Measurements from ENCODE around the gene CNTNAP2. TPM values are rescaled to one million over a fixed set of nuclear protein-coding genes. Genes with fewer than 3 reads are reported as not detected.

Gene CNTNAP2
- total RNA-seq, 4 donors from 2014 or later = 0.25 to 0.89 (median 0.30) TPM; not detected in 1

DNA sequence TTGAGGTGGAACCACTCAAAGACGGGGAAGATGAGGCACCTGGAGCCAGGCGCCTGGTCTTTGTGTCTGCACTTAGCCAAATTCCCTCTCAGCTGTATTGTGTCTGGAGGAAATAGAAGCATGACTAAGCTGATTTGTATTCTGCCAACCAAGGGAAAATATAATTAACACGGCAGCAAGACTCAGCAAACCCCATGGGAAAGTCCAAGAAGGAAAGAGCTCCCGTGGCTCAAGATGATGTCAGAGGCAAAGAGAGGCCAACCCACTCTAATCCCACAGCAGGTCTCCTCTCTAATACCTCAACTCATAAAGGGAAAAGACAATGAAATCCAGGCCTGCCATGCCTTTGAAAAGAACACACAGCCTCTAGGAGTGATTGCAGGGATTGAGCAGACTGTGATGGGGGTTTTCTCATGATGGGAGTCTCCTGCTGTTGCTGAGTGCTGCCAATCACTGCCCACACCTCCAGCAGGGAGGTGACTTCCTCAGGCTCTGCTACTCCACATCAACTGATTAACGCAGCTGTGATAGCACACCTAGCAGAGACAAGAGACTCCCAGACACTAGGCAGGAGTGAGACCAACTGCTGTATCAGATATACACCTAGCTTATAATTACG, 2218.5 kb downstream of the CNTNAP2 start:
- H3K4me1 ChIP-seq = peaks cover 13% of the 10 kb centered on the region
- H3K36me3 ChIP-seq = no peaks in the 10 kb centered on the region
- H3K27me3 ChIP-seq = peaks cover 42% of the 10 kb centered on the region
- H3K9me3 ChIP-seq = no peaks in the 10 kb centered on the region
- no peak for DNase-seq (ENCODE audit: low spot score in 2 of 2)
- no peak overlapping the region for H3K27ac ChIP-seq
- no peak for TF ChIP-seq POLR2A (IDR thresholded peaks at IDR 0.05)
- TF ChIP-seq, protein P1, sequence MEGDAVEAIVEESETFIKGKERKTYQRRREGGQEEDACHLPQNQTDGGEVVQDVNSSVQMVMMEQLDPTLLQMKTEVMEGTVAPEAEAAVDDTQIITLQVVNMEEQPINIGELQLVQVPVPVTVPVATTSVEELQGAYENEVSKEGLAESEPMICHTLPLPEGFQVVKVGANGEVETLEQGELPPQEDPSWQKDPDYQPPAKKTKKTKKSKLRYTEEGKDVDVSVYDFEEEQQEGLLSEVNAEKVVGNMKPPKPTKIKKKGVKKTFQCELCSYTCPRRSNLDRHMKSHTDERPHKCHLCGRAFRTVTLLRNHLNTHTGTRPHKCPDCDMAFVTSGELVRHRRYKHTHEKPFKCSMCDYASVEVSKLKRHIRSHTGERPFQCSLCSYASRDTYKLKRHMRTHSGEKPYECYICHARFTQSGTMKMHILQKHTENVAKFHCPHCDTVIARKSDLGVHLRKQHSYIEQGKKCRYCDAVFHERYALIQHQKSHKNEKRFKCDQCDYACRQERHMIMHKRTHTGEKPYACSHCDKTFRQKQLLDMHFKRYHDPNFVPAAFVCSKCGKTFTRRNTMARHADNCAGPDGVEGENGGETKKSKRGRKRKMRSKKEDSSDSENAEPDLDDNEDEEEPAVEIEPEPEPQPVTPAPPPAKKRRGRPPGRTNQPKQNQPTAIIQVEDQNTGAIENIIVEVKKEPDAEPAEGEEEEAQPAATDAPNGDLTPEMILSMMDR (IDR thresholded peaks at IDR 0.05) = no peak
- TF ChIP-seq EP300 (IDR thresholded peaks at IDR 0.05) = no peak
- no peak for TF ChIP-seq POLR2AphosphoS5 (IDR thresholded peaks at IDR 0.05)
- 31% methylated on average over 6 of the region's 6 CpGs for whole genome bisulfite sequencing
- no peak overlapping the region for H3K4me3 ChIP-seq

DNA sequence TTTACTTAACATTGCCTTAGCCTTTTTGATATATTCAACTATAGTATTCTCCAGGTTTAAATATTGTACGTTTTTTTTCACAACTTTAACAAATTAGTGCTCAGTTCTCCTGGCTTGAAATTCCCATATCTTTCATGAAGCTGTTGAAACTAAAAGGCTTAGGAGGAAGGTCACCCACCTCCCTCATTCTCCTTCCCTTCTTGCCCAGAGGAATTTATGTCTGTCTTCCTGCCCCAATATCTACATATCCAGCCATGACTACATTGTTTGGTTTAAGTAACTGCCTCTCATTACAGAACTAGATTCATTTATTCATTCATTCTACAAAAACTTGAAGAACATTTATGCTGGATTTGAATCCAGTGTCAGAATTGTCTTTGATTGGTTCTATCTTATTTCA, 2219.2 kb downstream of the CNTNAP2 start:
- no peak for DNase-seq (ENCODE audit: low spot score in 2 of 2)
- Histone ChIP-seq H3K27me3 (peaks cover 49% of the 10 kb centered on the region), H3K9me3 (no peaks in the 10 kb centered on the region), H3K36me3 (no peaks in the 10 kb centered on the region), H3K4me3 (no peak overlapping the region), H3K27ac (no peak overlapping the region), H3K4me1 (peaks cover 13% of the 10 kb centered on the region)
- TF ChIP-seq, protein P1 (IDR thresholded peaks at IDR 0.05) = no peak
- TF ChIP-seq POLR2AphosphoS5 (IDR thresholded peaks at IDR 0.05) (no peak), POLR2A (IDR thresholded peaks at IDR 0.05) (no peak), EP300 (IDR thresholded peaks at IDR 0.05) (no peak)
- WGBS = 81% methylated on average over 1 of the region's 1 CpG

DNA sequence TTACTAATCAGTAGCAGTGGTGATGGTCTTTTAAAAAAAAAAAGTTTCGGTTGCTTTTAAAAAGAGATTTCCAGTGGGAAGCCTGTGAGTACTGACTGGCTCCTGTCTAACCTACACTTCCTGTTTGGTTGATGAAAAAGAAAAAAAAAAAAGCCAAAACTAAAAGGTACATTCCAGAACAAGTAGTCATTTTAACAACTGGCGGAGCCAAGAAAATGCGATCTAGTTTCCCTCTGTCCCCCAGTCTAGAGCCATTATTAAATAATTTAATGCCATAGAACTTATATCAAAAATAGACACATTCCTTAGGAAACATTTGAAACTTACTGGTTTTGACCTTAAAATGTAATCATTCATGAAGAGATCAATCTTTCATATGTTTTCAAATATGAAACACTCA, 2219.8 kb downstream of the CNTNAP2 start:
- Histone ChIP-seq H3K36me3 (no peaks in the 10 kb centered on the region), H3K27ac (no peak overlapping the region), H3K4me1 (peaks cover 13% of the 10 kb centered on the region), H3K27me3 (peaks cover 51% of the 10 kb centered on the region), H3K4me3 (no peak overlapping the region), H3K9me3 (no peaks in the 10 kb centered on the region)
- TF ChIP-seq POLR2A (IDR thresholded peaks at IDR 0.05) (no peak), POLR2AphosphoS5 (IDR thresholded peaks at IDR 0.05) (no peak), EP300 (IDR thresholded peaks at IDR 0.05) (no peak)
- TF ChIP-seq, protein P1 (IDR thresholded peaks at IDR 0.05) = no peak
- no peak for DNase-seq (ENCODE audit: low spot score in 2 of 2)
- 51% methylated on average over 3 of the region's 3 CpGs for WGBS

DNA sequence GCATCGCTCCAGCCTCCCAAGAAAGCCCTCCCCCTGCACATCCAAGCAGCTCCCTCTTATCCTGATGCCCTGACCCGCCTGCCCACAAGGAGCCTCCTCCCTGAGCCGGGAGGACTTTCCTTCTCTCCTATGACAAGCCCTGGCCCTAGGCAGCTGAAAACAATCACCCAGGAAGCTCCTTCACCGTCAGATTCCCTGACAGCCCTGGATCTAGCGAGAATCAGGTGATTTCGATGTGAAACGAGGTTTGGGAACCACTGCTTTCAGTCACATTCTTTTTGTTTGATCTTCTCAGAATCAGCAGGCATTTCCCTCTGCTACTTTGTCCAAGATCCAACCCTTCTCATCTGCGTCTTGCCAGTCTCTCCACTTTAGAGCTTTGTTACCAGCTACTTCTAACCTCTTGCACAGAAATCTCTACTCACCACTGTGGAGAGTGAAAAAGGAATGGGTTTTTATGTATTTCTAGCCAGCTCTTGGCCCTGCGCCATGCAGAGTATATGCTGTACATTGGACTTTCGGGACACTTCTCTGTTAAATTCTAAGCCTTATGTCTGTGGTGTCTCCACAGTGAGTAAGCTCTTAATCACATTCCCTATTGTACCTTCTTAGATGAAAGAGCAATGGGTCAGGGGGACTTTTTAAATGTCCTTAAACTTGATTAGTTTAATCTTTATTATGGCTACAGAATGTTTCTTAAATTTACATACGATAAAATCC, 2220.8 kb downstream of the CNTNAP2 start:
- H3K4me1 ChIP-seq = peaks cover 13% of the 10 kb centered on the region
- H3K36me3 ChIP-seq = no peaks in the 10 kb centered on the region
- peaks cover 51% of the 10 kb centered on the region for H3K27me3 ChIP-seq
- H3K27ac ChIP-seq = no peak overlapping the region
- no peak for DNase-seq (ENCODE audit: low spot score in 2 of 2)
- no peak overlapping the region for H3K4me3 ChIP-seq
- no peaks in the 10 kb centered on the region for H3K9me3 ChIP-seq
- 43% methylated on average over 11 of the region's 11 CpGs for WGBS
- no peak for TF ChIP-seq POLR2A (IDR thresholded peaks at IDR 0.05)
- TF ChIP-seq POLR2AphosphoS5 (IDR thresholded peaks at IDR 0.05) = no peak
- no peak for TF ChIP-seq EP300 (IDR thresholded peaks at IDR 0.05)
- TF ChIP-seq, protein P1 (IDR thresholded peaks at IDR 0.05) = no peak

DNA sequence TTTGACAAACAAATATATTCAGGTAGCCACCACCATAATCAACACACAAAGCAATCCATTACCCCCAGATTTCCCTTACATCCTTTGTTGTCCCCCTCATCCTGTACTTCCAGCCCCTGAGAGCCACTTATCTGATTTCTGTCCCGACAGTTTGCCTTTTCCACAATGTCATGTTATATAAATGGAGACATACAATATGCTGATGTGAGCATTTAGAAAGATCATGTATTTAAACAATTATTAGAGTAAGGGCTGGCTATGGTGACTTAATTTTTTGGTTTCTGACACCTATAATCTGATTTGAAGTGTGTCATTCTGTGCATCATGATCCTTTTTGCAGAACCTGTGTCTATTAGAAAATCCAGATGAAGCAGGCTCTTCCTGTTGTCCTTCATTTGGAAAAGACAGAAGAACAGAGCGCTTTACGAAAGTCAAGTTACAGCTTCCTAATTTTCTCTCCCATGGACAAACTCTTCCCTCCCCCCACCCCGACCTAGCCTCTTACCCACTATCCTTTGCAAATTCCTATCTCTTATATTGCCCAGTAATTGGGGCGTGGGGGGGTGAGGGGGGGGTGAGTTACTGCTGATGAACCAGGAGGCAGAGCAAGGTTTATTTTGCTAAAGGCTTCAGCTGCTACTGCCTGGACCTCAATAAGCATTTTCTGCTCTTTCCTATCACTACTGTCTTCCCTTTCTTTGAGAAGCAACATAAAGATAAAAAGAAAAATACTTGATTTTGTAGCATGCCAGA, 2221.6 kb downstream of the CNTNAP2 start:
- TF ChIP-seq POLR2AphosphoS5 (IDR thresholded peaks at IDR 0.05) (no peak), POLR2A (IDR thresholded peaks at IDR 0.05) (no peak), EP300 (IDR thresholded peaks at IDR 0.05) (no peak)
- TF ChIP-seq, protein P1 (IDR thresholded peaks at IDR 0.05) = no peak
- Histone ChIP-seq H3K27ac (no peak overlapping the region), H3K27me3 (peaks cover 51% of the 10 kb centered on the region), H3K9me3 (no peaks in the 10 kb centered on the region), H3K4me1 (peaks cover 13% of the 10 kb centered on the region), H3K36me3 (no peaks in the 10 kb centered on the region), H3K4me3 (no peak overlapping the region)
- DNase-seq (ENCODE audit: low spot score in 2 of 2) = no peak
- 33% methylated on average over 5 of the region's 5 CpGs for WGBS

Data from suprapubic skin (tissue), 4 donors.